ENCODE measurements around the gene CREB5.

Gene CREB5

DNA sequence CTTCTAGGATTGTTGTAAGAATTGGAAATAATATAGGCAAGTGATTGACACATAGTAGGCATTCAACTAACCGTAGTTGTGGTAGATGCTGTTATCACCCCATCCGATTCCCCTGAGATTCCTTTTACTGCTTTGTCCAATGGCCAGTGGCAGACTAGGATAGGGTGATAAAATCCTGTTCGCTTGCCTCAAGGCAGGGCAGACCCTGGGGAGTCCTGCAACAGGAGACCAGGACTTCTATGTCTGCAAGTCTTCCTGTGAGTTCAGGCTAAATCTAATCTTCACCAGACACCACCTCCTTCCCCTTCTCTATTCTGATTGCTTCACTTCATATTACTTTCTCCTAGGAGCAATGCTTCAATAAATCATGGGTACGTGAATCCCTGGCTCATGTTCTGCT, 42.8 kb upstream of the CREB5 start:
- Histone ChIP-seq H3K4me1 (ENCODE audit: insufficient read depth, low read length, poor library complexity, severe bottlenecking) (peaks cover 3% of the 10 kb centered on the region), H4K20me1 (ENCODE audit: insufficient read depth, low read length, poor library complexity, severe bottlenecking) (no peaks in the 10 kb centered on the region), H3K36me3 (ENCODE audit: insufficient read depth, low read length) (no peaks in the 10 kb centered on the region), H3K9me3 (ENCODE audit: insufficient read depth, low read depth, low read length) (0 out of 2 replicates have a peak, but pooled peaks cover under 1% of the 10 kb centered on the region), H3K79me2 (ENCODE audit: insufficient read depth, low read length) (no peaks in the 10 kb centered on the region), H3K9me2 (replicated peaks; ENCODE audit: low read depth, low read length) (no peaks in the 10 kb centered on the region), H3K4me3 (ENCODE audit: low read length, poor library complexity, severe bottlenecking) (no peak overlapping the region), H3F3A (ENCODE audit: low read depth) (no peaks in the 10 kb centered on the region), H3K9ac (ENCODE audit: low read depth, low read length, poor library complexity, severe bottlenecking) (no peak overlapping the region), H2AFZ (ENCODE audit: low read length) (no peak overlapping the region), H3K4me2 (ENCODE audit: low read depth, low read length, poor library complexity, severe bottlenecking) (no peak overlapping the region), H3K27me3 (ENCODE audit: insufficient read depth, low read length, poor library complexity, severe bottlenecking) (no peaks in the 10 kb centered on the region)
- no peak for TF ChIP-seq EZH2phosphoT487 (IDR thresholded peaks at IDR 0.05; ENCODE audit: borderline replicate concordance)
- TF ChIP-seq, protein P1, sequence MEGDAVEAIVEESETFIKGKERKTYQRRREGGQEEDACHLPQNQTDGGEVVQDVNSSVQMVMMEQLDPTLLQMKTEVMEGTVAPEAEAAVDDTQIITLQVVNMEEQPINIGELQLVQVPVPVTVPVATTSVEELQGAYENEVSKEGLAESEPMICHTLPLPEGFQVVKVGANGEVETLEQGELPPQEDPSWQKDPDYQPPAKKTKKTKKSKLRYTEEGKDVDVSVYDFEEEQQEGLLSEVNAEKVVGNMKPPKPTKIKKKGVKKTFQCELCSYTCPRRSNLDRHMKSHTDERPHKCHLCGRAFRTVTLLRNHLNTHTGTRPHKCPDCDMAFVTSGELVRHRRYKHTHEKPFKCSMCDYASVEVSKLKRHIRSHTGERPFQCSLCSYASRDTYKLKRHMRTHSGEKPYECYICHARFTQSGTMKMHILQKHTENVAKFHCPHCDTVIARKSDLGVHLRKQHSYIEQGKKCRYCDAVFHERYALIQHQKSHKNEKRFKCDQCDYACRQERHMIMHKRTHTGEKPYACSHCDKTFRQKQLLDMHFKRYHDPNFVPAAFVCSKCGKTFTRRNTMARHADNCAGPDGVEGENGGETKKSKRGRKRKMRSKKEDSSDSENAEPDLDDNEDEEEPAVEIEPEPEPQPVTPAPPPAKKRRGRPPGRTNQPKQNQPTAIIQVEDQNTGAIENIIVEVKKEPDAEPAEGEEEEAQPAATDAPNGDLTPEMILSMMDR (conservative IDR thresholded peaks at IDR 0.05; ENCODE audit: low read length) = no peak

DNA sequence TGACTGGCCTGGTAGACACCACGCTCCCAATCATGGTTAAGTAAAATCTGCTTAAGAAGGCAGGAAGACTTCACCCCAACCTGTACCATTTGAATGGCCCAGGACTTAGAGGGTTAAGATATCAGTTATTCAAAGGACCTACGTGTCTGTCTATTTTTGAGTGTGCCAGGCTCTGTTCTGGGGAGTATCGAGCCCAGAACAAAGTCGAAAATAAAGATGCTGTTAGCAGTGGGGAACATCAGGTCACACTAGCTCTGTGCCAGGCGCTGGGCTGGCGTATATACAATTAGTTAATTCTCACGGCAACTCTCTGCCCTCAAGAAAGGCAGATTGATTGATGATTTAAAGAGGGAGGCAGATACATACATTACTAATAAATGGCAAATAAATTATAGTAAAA, 40.5 kb upstream of the CREB5 start:
- H3K36me3 ChIP-seq (ENCODE audit: insufficient read depth, low read length) = no peaks in the 10 kb centered on the region
- no peaks in the 10 kb centered on the region for H4K20me1 ChIP-seq (ENCODE audit: insufficient read depth, low read length, poor library complexity, severe bottlenecking)
- H3K9me2 ChIP-seq (replicated peaks; ENCODE audit: low read depth, low read length) = no peaks in the 10 kb centered on the region
- TF ChIP-seq, protein P1 (conservative IDR thresholded peaks at IDR 0.05; ENCODE audit: low read length) = no peak
- TF ChIP-seq EZH2phosphoT487 (IDR thresholded peaks at IDR 0.05; ENCODE audit: borderline replicate concordance) = no peak
- H3K9ac ChIP-seq (ENCODE audit: low read depth, low read length, poor library complexity, severe bottlenecking) = no peak overlapping the region
- H2AFZ ChIP-seq (ENCODE audit: low read length) = no peak overlapping the region
- H3K79me2 ChIP-seq (ENCODE audit: insufficient read depth, low read length) = no peaks in the 10 kb centered on the region
- H3F3A ChIP-seq (ENCODE audit: low read depth) = no peaks in the 10 kb centered on the region
- H3K27me3 ChIP-seq (ENCODE audit: insufficient read depth, low read length, poor library complexity, severe bottlenecking) = no peaks in the 10 kb centered on the region
- peaks cover 3% of the 10 kb centered on the region for H3K4me1 ChIP-seq (ENCODE audit: insufficient read depth, low read length, poor library complexity, severe bottlenecking)
- no peaks in the 10 kb centered on the region for H3K9me3 ChIP-seq (ENCODE audit: insufficient read depth, low read depth, low read length)
- no peak overlapping the region for H3K4me3 ChIP-seq (ENCODE audit: low read length, poor library complexity, severe bottlenecking)
- H3K4me2 ChIP-seq (ENCODE audit: low read depth, low read length, poor library complexity, severe bottlenecking) = no peak overlapping the region

DNA sequence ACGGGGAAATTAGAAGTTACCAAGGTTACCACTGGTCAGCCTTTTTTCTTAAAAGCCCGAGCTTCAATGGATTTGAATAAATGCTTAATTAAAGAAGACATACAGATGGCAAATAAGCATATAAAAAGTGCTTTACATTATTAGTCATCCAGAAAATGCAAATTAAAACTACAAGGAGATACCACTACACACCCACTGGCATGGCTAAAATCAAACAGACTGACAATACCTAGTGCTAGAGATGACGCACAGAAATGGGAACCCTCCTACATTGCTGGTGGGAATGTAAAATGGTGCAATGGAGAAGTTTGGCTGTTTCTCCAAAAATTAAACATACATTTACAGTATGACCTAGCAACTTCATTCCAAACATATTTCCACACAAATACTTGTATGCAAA, 38.3 kb upstream of the CREB5 start:
- no peak overlapping the region for H3K4me2 ChIP-seq (ENCODE audit: low read depth, low read length, poor library complexity, severe bottlenecking)
- no peaks in the 10 kb centered on the region for H3K27me3 ChIP-seq (ENCODE audit: insufficient read depth, low read length, poor library complexity, severe bottlenecking)
- no peak overlapping the region for H2AFZ ChIP-seq (ENCODE audit: low read length)
- H3K4me1 ChIP-seq (ENCODE audit: insufficient read depth, low read length, poor library complexity, severe bottlenecking) = peaks cover 3% of the 10 kb centered on the region
- no peaks in the 10 kb centered on the region for H3K9me3 ChIP-seq (ENCODE audit: insufficient read depth, low read depth, low read length)
- no peaks in the 10 kb centered on the region for H3K79me2 ChIP-seq (ENCODE audit: insufficient read depth, low read length)
- no peaks in the 10 kb centered on the region for H3K9me2 ChIP-seq (replicated peaks; ENCODE audit: low read depth, low read length)
- H3K9ac ChIP-seq (ENCODE audit: low read depth, low read length, poor library complexity, severe bottlenecking) = no peak overlapping the region
- H3K36me3 ChIP-seq (ENCODE audit: insufficient read depth, low read length) = no peaks in the 10 kb centered on the region
- no peak overlapping the region for H3K4me3 ChIP-seq (ENCODE audit: low read length, poor library complexity, severe bottlenecking)
- no peaks in the 10 kb centered on the region for H4K20me1 ChIP-seq (ENCODE audit: insufficient read depth, low read length, poor library complexity, severe bottlenecking)
- no peaks in the 10 kb centered on the region for H3F3A ChIP-seq (ENCODE audit: low read depth)
- TF ChIP-seq, protein P1 (conservative IDR thresholded peaks at IDR 0.05; ENCODE audit: low read length) = no peak
- no peak for TF ChIP-seq EZH2phosphoT487 (IDR thresholded peaks at IDR 0.05; ENCODE audit: borderline replicate concordance)

Data from Loucy (cell line).